CD1c-positive myeloid dendritic cell (primary cell): Measurements from ENCODE around the gene ZFYVE27.

Experiments used
- DNase-seq: peaks from one replicate; pipeline ENCODE4 v3.0.0-alpha.2; 2016; ENCODE audit errors: extremely low spot score

ZFYVE27 gene

GRCh38 chr10:97714401-97715258, 22.3 kb upstream of the ZFYVE27 start:
- peak; percentile 83 for DNase-seq

DNA sequence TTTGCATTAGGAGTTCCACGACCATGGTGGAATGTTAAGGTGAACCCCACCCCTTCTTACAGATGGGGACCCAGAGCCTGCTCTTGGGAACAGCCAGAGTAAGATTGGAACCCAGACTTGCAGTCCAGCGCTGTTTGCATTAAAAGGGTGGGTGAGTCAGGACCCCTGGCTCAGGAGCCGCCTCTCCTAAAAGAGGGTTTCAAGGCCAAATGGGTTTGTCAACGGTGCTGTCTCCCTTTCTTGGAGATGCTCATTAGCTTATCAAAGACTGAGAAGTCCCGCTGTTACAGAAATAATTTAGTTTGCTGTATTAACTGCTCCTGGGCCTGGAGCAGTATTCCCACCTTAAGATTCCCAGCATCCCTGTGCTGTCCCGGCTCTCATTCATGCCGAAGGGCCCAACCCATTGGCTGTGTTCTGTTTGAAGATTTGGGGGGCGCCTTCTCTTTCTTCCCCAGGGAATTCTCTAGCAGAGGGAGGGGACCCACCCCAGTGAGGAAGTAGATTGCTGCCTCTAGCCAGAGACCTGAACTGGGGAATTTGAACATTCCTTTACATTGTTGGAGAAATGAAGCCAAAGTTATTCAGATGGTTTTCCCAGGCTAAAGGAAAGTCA, 21.6 kb upstream of the ZFYVE27 start:
- no peak for DNase-seq

GRCh38 chr10:97717627-97718026, 19.3 kb upstream of the ZFYVE27 start:
- no peak for DNase-seq

DNA sequence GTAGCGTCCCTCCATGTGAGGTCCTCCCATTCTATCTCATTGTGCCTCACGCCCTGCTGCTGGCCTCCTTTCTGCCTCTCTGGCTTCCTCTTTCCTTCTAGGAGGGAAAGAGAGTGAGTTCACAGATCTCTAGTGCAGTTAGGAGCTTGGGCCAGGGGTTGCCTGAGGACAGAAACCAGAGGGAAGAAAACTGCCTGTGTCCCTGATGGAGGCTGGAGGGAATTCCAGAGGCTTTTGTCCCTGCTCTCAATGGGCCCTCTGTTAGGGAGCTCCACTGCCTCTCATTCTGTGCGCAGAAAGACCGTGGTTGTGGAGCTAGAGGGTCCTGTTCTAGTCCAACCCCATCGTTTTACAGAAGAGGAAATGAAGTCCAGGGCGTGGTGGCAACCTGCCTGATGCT, 18.8 kb upstream of the ZFYVE27 start:
- peak; percentile 33 for DNase-seq

- DNase-seq = no peak
Observed at GRCh38 chr10:97718659-97719142, 18.2 kb upstream of the ZFYVE27 start.

DNA sequence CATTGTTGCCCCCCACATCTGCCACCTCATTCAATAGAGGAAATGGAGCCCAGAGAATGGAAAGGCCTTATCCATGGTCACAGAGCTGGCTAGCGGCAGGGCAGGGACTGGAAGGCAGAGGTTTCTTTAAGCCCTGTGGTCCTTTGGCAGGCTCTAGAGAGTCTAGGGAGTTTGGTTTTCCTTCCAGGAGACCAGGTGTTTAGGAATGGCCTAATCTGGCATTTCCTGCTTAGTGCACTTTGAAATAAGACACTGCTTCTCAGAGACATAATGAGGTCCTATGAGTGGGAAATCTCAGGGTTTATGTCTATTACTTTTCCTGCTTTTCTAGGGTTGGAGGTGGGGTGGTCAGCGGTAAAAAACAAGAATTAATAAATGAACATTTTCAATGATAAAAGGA, 17.3 kb upstream of the ZFYVE27 start:
- no peak for DNase-seq

DNA sequence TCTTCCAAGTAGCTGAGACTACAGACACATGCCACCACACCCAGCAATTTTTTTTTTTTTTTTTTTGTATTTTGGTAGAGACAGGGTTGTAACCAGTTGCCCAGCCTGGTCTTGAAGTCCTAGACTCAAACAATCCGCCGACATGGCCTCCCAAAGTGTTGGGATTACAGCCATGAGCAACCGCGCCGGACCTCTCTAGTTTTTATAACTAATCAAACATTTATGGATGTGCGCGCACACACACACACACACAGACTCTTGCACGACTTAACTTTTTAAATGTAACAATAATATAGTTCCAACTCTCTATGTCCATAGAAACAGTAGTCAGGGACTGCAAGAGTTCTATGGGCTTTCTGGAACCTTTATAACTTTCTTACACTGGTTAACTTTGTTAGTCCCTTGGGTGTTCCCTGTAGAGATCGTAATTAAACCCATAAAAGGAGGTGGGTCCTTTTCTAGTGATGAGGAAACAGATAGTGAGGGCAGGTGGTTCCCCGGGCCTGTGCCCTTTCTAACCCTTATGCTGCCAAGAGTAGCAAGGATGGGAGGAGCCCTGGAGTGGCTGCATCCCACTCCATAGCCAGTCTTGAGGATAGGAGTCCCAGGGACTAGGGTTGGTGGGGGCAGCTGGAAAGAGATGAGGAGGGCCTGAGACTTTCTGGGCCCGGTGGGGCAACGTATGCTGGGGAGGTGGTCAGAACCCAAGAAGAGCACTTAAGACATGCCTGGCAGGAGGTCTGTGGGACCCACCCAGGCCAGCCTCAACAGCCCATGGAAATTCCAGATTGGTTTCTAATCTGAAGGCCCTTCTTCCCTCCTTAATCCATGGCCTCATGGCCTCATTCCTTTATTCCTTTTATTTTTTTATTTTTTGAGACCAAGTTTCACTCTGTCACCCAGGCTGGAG, 14.8 kb upstream of the ZFYVE27 start:
- DNase-seq = no peak

- peak; percentile 20 for DNase-seq
Observed at GRCh38 chr10:97723001-97723400, 13.9 kb upstream of the ZFYVE27 start.

GRCh38 chr10:97724341-97724941, 12.5 kb upstream of the ZFYVE27 start:
- DNase-seq = peak; percentile 75

GRCh38 chr10:97726636-97727178, 10.2 kb upstream of the ZFYVE27 start:
- DNase-seq = no peak

GRCh38 chr10:97729014-97729413, 7.9 kb upstream of the ZFYVE27 start:
- no peak for DNase-seq

DNA sequence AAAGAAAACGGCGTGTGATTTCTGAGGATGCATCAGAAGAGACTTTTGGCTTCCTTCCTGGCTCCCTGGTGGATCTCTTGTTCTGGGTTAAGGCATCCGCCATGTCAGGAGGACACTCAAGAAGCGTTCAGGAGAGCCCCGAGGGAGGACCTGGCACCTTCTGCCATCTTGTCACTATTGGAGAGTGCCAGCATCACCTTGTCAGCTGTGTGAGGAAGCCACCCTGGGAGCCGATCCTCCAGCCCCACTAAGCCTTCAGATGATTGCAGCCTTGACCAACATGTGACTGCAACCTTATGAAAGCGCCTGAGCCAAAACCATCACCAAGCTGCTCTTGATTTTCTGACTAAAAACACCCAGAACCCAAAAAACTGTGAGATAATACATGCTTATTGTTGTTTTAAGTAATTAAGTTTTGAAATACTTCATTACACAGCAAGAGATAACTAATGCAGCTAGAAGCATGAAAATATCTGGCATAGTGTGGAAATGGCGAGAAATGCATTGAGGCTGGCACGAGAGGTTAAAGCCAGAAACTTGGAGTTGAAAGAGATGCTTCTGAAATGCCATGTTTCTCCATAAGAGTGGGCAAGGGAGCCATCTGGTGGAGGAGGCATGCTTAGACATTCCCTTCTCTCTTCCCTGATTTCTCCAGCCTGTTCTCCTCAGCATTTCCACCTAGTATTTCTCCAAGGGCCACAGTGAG, 5.4 kb upstream of the ZFYVE27 start:
- peak; percentile 82 for DNase-seq

DNA sequence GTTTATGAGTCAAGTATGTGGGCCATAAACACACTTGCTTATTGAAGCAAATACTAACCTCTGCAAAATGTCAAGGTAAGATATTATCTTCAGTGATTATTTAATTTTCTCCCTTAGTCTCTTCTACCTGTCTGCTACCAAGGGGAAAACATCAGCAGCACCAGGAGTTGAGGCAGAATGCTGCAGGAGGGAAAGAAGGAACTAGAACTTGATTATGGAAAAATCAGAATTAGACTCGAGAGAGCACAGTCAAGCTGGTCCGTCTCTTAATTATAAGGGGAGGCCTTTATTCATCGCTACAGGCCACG, 4.9 kb upstream of the ZFYVE27 start:
- DNase-seq = no peak

DNA sequence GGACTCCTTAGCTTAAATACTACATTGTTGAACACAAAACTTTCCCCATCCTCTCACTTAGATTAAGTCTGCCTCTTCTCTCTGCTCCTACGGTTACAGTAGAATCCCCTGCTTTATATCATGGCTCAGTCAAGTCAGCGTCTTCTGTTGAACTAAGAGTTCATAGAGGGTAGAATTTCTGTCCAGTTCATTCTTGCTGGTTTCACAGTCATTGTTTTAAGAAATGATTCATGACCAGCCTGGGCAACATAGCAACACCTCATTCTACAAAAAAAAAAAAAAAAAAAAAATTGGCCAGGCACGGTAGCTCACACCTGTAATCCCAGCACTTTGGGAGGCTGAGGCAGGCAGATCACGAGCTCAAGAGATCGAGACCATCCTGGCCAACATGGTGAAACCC, 3.7 kb upstream of the ZFYVE27 start:
- no peak for DNase-seq

GRCh38 chr10:97734021-97734420, 2.9 kb upstream of the ZFYVE27 start:
- DNase-seq = no peak

DNA sequence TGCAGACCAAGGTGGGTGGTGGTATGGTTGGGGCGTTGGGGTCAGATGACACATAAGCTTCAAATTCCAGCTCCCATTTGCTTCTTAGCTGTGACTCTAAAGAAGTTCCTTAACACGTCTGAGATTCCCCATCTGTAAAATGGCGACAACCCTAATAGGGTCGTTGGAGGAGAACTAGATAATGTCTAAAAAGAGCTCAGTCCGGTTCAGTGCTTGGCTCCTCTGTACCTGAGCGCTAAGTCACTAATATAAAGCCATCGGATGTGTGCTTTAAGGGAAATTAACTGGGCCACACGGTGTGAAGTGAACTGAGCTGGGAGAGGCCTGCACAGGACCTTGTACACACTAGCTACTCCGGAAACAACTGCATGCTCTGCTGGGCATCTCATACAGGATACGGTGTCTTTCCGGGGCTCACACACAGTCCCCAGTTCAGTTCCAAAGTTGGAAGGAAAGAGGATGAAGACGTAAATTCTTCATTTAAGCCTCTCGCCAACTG, 476 bp upstream of the ZFYVE27 start:
- DNase-seq = no peak

DNA sequence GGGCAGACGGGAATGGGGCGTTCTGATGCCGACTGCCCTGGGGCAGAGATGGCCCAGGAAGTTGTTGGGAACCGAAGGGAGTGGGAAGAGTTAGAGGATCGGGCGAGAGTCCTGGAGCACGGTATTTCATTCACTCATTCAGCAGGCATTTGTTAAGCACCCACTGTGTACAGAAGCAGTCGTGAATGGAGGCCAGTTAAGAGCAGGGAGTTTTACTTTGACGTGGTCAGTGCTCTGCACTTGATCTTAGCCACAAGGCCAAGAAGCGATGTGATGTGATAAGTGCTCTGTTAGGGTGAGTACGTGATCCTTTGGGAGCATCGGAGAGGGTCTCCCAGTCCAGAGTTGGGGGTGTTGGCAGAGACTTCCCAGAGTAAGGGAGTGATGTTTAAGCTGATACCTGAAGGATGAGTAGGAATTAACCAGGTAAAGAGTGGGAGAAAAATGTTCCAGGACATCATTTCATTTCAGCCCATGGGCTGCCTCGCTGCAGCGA, 890 bp downstream of the ZFYVE27 start:
- DNase-seq = no peak

DNA sequence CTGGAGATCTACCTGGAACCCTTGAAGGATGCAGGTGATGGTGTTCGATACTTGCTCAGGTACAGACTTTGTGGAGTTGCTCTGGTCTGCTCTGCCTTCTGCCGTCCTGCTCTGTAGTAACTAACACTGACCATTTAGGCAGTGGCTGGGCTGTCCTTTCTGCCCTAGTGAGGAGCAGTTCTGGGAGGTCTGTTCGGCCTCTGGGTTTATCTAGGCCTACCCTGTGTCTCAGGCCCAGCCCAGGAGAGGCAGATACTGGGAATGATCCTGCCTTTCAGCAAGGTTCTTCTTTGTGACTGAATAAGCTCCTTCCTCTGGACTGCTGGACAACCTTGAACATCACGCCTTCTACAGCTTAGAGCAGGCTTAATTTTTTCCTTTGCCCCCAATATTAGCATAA, 1.7 kb downstream of the ZFYVE27 start:
- DNase-seq = no peak

DNA sequence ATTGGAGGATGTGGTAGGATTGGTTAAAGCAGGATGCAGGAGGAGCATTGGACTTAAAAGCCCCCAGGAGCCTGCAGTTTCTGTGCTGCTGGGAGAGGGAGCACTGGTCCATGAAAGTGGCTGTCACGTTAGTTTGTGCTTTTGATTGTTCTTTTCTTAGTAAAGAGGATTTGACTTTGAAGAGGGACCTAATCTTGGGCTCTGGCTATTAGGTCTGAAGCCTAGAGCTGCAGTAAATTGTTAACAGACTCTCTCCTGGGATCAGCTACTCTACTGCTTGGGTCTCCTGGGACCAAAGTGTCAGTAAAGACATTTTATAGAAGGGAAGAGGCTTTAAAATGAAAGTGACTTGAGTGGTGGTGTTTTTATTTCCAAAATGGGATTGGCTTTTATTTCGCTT, 3.7 kb downstream of the ZFYVE27 start:
- DNase-seq = no peak

DNA sequence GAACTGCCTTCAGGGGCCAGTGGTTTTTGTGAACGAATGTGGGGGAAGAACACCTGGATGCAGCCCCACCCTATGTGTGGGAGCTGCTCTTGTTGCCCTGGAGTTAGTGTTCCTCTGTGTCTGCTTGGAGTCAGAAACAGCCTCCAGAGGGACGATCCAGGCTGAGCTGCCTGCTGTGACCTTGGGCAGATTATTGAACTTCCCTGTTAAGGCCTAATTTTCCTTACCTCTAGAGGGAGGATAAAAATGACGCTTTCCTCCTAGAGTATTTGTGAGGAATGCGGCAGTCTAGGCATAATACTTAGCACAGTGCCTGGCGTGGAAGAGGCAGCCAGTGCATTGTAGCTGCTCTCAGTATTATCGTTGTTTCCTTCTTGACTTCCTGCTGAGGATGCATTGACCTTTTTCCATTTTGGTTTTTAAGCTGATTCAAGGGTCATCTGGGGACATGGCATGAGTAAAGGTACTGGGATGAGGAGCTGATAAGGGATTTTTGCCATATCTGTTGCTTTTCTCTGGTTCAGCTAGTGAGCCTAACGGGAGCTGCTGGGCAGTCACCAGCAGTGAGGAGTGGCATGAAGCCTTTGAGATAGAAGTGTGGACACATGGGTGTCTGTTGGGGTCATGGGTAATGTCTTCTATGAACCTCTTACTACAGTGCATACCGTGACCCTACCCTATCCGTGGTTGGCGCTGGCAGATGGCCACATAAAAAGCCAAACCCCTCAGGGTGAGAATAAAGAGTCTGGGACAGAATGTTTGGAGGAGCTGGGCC, 6.4 kb downstream of the ZFYVE27 start:
- DNase-seq = no peak
